ENCODE results near the gene GP9.

Gene GP9

DNA sequence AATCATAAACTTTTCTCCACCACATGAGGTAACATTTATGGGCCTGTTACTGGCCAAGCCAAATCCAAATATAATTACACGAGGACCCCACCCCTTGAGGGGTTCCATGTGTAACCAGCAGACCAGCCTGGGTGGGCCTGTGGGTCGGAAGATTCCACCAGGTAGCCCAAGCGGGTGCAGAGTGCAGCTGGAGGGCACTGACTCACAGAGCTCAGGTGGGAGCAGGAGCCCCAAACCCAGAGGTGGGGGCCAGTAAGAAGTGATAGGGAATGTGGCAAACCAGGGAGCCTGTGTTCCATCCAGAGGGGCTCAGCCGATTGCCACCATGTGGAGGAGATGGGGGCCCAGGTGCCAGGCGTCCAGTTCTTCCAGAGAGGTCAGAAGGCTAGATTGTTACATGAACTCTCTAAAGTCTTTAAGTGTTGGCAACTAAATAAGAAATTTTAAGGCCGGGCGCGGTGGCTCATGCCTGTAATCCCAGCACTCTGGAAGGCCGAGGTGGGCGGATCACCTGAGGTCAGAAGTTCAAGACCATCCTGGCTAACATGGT is 2.6 kb downstream of the GP9 start:
- H4K20me1 ChIP-seq (ENCODE audit: insufficient read depth, low read length), result no peaks in the 10 kb centered on the region
- H3K4me2 ChIP-seq (ENCODE audit: low read length), result no peak overlapping the region
- H3K27me3 ChIP-seq (ENCODE audit: insufficient read depth, low read length), result peaks cover 6% of the 10 kb centered on the region
- H3K4me1 ChIP-seq (ENCODE audit: insufficient read depth, low read length, severe bottlenecking), result peaks cover 8% of the 10 kb centered on the region
- H3K4me3 ChIP-seq (ENCODE audit: low read depth, low read length, poor library complexity, severe bottlenecking), result no peak overlapping the region
- H3F3A ChIP-seq (ENCODE audit: insufficient read depth, low read length), result no peaks in the 10 kb centered on the region
- H2AFZ ChIP-seq (ENCODE audit: low read length), result no peak overlapping the region
- no peaks in the 10 kb centered on the region for H3K36me3 ChIP-seq (ENCODE audit: insufficient read depth, low read length)
- TF ChIP-seq, protein P1, sequence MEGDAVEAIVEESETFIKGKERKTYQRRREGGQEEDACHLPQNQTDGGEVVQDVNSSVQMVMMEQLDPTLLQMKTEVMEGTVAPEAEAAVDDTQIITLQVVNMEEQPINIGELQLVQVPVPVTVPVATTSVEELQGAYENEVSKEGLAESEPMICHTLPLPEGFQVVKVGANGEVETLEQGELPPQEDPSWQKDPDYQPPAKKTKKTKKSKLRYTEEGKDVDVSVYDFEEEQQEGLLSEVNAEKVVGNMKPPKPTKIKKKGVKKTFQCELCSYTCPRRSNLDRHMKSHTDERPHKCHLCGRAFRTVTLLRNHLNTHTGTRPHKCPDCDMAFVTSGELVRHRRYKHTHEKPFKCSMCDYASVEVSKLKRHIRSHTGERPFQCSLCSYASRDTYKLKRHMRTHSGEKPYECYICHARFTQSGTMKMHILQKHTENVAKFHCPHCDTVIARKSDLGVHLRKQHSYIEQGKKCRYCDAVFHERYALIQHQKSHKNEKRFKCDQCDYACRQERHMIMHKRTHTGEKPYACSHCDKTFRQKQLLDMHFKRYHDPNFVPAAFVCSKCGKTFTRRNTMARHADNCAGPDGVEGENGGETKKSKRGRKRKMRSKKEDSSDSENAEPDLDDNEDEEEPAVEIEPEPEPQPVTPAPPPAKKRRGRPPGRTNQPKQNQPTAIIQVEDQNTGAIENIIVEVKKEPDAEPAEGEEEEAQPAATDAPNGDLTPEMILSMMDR (IDR thresholded peaks at IDR 0.05; ENCODE audit: low read length), result no peak
- no peak for TF ChIP-seq EZH2 (IDR thresholded peaks at IDR 0.05; ENCODE audit: borderline replicate concordance, low read length)
- no peaks in the 10 kb centered on the region for H3K79me2 ChIP-seq (ENCODE audit: insufficient read depth, low read length)
- H3K9me3 ChIP-seq (ENCODE audit: low read length), result no peaks in the 10 kb centered on the region
- H3K27ac ChIP-seq (ENCODE audit: low read depth, low read length, poor library complexity, severe bottlenecking), result no peak overlapping the region
- no peaks in the 10 kb centered on the region for H3K9me2 ChIP-seq (ENCODE audit: low read depth, low read length)
- H3K9ac ChIP-seq (ENCODE audit: low read length), result no peak overlapping the region

DNA sequence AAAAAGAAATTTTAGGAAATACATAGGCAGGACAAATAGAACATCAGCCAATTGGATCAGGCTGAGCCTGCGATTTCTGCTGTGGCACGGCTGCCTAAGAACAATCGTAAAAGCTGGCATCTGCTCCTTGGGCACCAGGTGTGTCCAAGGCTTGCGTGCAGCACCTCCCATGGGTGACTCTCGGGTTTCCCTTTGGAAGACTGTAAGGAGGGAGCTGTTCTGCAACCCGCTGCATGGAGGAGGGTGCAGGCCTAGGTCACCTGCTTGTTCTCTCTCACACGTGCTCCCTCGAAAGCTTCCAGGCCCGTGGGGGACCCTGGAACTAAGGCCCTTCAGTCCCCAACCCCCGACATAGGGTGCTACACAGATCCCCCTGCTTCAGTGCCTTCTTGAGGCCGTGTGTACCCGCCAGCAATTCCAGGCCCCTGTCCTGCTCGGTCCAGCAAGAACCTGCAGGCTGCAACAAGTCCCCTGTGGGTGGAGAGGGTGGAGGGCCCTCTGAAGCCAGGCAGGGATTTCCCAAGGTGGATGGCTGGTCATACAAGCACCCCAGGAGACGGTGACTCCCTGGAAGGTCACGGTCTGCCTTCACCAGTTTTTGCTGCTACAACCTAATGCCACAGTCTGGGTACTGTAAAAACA is 3.4 kb downstream of the GP9 start:
- Histone ChIP-seq H3K36me3 (ENCODE audit: insufficient read depth, low read length) (no peaks in the 10 kb centered on the region), H3K4me3 (ENCODE audit: low read depth, low read length, poor library complexity, severe bottlenecking) (no peak overlapping the region), H2AFZ (ENCODE audit: low read length) (no peak overlapping the region), H3K9me3 (ENCODE audit: low read length) (no peaks in the 10 kb centered on the region), H3K9me2 (ENCODE audit: low read depth, low read length) (no peaks in the 10 kb centered on the region), H3K79me2 (ENCODE audit: insufficient read depth, low read length) (no peaks in the 10 kb centered on the region), H3K9ac (ENCODE audit: low read length) (no peak overlapping the region), H3K4me1 (ENCODE audit: insufficient read depth, low read length, severe bottlenecking) (peaks cover 1% of the 10 kb centered on the region), H3K4me2 (ENCODE audit: low read length) (no peak overlapping the region), H4K20me1 (ENCODE audit: insufficient read depth, low read length) (no peaks in the 10 kb centered on the region), H3K27me3 (ENCODE audit: insufficient read depth, low read length) (peaks cover 6% of the 10 kb centered on the region), H3K27ac (ENCODE audit: low read depth, low read length, poor library complexity, severe bottlenecking) (no peak overlapping the region), H3F3A (ENCODE audit: insufficient read depth, low read length) (no peaks in the 10 kb centered on the region)
- no peak for TF ChIP-seq EZH2 (IDR thresholded peaks at IDR 0.05; ENCODE audit: borderline replicate concordance, low read length)

DNA sequence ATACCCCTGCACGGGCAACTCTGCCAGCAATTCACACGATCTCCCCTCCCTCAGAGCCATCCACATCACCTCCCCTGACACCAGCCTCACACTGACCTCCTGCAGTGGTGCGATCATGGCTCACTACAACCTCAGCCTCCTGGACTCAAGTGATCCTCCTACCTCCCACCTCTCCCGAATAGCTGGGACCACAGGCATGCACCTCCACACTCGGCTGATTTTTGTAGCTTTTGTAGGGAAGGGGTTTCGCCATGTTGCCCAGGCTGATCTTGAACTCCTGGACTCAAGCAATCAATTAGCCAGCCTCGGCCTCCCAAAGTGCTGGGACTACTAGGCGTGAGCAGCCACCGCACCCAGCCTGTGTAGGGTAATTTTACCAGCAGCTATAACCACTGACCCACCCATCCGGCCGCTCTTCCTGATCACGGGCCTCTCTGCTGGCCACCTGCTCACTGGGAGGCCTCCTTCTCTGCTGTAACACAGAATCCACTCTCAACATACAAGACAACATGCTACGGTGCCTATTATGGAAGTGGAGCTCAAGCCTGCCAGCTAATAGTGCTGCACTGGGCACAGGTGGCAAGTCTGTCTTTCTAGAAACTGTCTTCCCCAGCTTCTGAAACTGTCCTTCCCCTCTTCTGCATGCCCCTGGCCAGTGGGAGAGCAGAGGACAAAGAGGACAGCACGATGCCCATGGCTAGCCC is 4.6 kb downstream of the GP9 start:
- no peak overlapping the region for H3K4me3 ChIP-seq (ENCODE audit: low read depth, low read length, poor library complexity, severe bottlenecking)
- TF ChIP-seq, protein P1 (IDR thresholded peaks at IDR 0.05; ENCODE audit: low read length), result no peak
- no peak for TF ChIP-seq EZH2 (IDR thresholded peaks at IDR 0.05; ENCODE audit: borderline replicate concordance, low read length)
- no peak overlapping the region for H3K4me2 ChIP-seq (ENCODE audit: low read length)
- peaks cover 10% of the 10 kb centered on the region for H3K27me3 ChIP-seq (ENCODE audit: insufficient read depth, low read length)
- H3F3A ChIP-seq (ENCODE audit: insufficient read depth, low read length), result no peaks in the 10 kb centered on the region
- H3K9me3 ChIP-seq (ENCODE audit: low read length), result no peaks in the 10 kb centered on the region
- H4K20me1 ChIP-seq (ENCODE audit: insufficient read depth, low read length), result no peaks in the 10 kb centered on the region
- H3K9me2 ChIP-seq (ENCODE audit: low read depth, low read length), result no peaks in the 10 kb centered on the region
- H3K27ac ChIP-seq (ENCODE audit: low read depth, low read length, poor library complexity, severe bottlenecking), result no peak overlapping the region
- H3K4me1 ChIP-seq (ENCODE audit: insufficient read depth, low read length, severe bottlenecking), result no peaks in the 10 kb centered on the region
- H3K36me3 ChIP-seq (ENCODE audit: insufficient read depth, low read length), result no peaks in the 10 kb centered on the region
- no peaks in the 10 kb centered on the region for H3K79me2 ChIP-seq (ENCODE audit: insufficient read depth, low read length)
- no peak overlapping the region for H2AFZ ChIP-seq (ENCODE audit: low read length)
- no peak overlapping the region for H3K9ac ChIP-seq (ENCODE audit: low read length)

All from OCI-LY1 (cell line).